CD4-positive, alpha-beta T cell treated with Interleukin-15 for 1 hour (primary cell): ENCODE measurements around the gene SORCS3.

Source experiments
- DNase-seq: peaks from one replicate; pipeline ENCODE4 v3.0.0-alpha.2; 2020

The SORCS3 gene

DNA sequence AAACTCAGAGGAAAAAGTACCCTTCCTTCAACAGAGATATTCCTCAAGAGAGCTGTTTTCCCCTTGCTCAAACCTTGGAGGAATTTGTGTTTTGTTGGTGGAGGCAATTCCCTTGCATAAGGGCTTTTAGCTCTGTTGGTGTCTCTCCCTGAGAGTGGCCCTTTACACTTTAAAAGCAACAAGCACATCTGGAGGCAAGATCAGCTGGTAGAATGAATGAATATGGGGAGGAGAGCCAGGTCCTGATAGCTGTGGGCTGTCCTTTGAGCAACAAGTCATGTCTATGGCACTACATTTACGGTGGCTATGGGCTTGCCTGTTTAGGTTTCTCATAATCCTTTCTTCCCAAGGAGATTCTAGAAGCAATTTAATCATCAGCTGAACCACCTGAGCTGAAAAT is 384.0 kb downstream of the SORCS3 start:
- no peak for DNase-seq

DNA sequence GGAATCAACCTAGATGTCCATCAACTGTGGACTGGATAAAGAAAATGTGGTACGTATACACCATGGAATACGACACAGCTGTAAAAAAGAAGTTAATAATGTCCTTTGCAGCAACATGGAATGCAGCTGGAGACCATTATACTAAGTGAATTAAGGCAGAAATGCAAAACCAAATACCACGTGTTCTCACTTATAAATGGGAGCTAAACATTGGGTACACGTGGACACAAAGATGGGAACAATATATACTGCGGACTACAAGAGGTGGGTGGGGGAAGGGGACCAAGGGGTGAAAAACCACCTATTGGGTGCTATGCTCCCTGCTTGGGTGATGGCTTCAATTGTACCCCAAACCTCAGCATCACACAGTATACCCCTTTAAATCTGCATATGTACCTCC is 385.5 kb downstream of the SORCS3 start:
- DNase-seq, result no peak

- DNase-seq, result no peak
Measured at GRCh38 chr10:105029286-105029685, 388.2 kb downstream of the SORCS3 start.

DNA sequence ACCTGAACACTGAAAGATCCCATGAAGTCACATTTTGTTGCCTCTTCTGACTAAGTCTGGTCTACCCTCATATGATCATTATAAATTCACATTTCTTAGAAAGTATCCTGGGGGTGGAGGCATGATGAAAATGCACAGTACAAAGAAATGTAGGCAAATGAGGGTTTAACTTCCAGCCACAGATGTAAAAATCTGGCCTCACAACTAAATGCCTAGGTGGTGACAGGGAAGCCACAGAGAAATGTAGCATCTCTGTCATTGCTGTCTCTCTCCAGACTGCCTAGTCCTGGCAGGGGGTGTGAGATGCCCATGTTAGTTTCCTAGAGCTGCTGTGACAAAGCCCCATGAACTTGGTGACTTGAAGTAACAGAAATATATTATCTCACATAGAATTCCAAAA is 395.9 kb downstream of the SORCS3 start:
- no peak for DNase-seq

DNA sequence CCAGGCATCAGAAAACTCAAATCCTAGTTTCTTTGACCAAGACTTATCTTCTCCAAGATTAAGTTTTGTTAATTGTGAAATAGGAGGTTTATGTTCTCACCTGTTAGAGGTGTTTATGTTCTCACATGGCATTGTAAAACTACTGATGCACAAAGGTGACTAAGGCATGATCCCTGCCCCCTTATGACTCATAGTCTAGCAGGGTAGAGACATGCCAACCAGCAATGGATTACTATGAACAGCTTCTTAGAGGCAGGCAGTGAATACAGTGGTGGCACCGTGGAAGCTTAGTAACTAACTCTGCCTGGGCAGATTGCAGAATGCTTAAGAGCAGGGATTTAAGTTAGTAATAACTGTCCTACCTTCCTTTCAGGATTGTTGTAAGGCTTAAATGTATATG is 400.9 kb downstream of the SORCS3 start:
- DNase-seq, result no peak

- DNase-seq, result no peak
Measured at GRCh38 chr10:105042906-105043552, 401.9 kb downstream of the SORCS3 start.

DNA sequence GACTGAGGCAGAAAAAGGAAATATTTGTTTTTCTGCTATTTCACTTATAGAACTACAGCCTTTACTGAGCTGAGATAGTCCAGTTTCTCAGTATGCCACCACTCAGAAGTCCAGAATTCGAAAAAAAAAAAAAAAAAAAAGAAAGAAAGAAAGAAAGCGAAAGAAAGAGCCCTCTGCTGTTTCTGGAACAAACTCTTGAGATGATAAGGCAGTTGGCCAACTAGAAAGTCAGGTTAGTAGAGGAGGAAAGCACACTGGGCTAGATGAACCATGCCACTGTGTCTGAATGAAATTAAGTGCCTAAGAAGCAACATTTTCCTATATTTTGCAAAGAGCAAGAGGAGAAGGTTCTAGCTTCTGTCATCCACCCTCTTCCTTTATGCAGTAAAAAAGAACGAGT is 403.8 kb downstream of the SORCS3 start:
- DNase-seq, result no peak

- DNase-seq, result no peak
Measured at GRCh38 chr10:105056413-105056812, 415.3 kb downstream of the SORCS3 start.

GRCh38 chr10:105062951-105063350 is 421.9 kb downstream of the SORCS3 start:
- no peak for DNase-seq

DNA sequence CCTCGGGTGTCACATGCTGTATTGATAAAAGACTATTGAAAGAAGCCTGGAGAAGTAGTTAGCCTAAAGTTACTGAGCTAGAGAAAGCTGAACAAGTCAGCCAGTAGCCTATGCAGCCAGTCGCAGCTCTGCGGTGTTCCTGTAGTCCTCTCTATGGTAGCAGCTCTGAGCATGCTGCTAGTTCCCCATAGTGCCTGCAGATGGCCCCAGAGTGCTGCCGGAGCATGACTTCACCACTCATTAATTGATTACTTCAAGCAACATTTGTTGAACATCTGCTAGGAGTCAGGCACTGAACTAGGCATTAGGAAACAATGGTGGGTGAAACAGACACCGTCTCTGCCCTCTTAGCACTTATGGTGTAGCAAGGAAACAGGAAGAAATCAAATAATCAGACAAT is 422.7 kb downstream of the SORCS3 start:
- DNase-seq, result no peak

DNA sequence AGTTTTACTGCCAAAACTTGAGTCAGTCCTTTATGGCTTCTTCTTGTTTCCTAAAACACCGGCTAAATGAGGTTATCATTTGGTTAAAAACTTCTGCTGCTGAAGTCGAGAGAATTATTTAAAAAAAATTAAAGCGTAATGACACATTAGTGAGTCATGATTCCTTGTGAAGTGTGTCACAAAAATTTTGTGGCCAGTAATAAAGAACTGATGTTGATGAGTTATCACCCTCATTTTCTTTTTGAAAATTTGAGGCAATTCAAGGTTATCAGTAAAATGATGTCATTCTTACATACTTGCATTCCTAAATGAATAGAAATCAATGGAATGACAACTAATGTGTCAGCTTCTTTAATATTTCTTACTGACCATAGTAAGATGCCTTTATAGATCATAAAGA is 427.4 kb downstream of the SORCS3 start:
- DNase-seq, result no peak

GRCh38 chr10:105070249-105070648 is 429.2 kb downstream of the SORCS3 start:
- DNase-seq, result no peak

DNA sequence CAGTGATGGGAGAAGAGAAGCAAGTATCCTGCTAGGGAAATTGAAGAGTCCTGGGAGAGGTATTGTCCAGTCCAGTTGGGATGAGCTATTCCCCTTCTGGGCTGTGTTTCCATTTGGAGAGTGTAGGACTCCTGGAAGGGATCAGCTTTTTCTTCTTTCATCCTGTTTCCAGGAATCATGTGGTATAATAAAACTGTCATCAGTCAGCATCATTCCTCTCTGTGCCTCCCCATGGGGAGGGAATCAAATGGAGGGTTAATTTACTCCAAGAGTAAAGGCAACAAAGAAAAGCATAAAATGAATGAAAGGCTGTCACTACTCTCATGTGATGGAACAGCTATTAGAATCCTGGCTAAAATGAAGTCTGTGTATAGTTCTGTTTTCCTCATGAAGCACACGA is 429.9 kb downstream of the SORCS3 start:
- DNase-seq, result no peak

DNA sequence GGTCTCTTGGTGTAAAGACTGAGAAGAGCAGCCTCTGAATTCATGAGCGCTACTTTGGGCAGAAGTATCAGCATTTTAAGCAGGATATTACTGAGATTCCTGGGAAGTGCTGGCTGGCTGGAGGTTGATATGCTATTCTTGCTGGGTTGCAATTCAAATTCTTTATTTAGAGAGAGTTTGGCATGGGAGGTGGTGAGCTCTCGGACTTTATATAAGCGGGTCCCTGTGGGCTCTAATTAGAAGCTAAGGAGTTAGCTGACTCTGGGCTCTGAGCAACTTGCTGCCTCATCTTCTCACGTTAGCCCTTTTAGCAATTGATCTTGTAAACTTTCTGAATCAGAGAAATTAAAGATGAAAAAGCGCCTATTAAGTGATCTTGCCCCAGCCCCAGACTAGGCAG is 430.9 kb downstream of the SORCS3 start:
- no peak for DNase-seq

DNA sequence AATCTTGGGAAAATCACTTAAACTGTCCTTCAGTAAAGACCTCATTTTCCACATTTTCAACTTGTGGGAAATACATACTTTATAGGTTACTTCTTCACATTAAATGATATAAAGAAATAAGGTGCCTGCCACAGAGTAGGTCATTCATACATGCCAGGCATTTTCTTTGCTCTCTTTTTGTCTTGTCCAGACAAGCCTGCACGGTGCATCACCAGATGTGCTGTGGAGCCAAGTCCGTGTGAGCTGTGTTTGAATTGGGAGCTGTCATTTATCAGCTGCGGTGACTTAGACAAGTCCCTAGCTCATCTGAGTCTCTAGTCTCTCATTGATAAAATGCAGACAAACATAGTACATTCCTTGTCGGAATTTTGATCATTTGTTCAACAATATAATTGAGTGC is 432.9 kb downstream of the SORCS3 start:
- DNase-seq, result no peak

- DNase-seq, result no peak
Measured at GRCh38 chr10:105075031-105075430, 433.9 kb downstream of the SORCS3 start.

DNA sequence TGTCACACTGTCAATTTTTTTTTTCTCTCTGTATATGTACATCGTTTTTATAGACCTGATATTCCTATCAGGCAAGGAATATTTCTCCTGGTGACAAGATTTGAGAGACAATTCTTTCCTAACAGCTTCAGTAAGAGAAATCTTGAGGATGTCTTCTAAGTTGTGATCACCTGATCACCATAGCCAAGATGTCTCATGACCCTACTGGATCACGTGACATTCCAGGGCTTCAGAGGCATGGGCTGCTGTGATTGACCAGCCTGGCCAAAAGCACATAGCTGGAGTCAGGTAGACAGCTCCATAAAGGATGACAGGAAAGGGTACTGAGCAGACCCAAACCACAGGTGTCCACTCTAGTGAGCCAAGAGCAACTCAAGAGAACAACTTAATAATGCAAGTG is 444.9 kb downstream of the SORCS3 start:
- no peak for DNase-seq

DNA sequence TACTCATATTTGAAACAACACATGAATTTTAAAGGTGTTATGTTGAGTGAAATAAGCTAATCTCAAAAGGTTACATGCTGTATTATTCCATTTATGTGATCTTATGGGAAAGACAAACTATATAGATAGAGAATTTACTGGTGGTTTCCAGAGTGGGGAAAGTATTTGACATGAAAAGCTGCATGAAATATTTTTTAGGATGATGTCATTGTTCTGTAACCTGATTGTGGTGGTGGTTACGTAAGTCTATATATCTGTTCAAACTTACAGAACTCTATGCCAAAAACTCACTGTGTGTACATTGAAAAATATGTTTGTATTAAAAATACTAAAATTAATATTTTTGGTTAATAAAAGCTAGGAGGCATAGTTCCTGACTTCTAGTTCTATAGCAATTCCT is 453.0 kb downstream of the SORCS3 start:
- no peak for DNase-seq

DNA sequence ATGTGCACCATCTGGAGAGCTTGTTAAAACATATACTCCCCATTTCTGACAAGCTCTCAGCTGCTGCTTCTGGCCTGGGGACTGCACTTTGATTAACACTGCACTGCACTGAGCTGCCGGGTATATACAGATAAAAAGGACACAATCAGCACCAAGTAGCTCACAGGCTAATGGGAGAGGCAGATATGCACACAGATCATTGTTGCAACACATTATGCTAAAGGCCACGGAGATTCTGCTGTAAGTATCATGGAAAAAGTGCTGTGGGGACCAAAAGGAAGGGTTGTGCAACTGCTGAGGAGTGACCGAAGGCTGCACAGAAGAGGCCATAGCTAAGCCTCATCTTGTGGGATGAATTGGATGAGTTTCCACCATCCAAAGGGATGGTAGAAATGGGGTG is 455.2 kb downstream of the SORCS3 start:
- DNase-seq, result no peak

DNA sequence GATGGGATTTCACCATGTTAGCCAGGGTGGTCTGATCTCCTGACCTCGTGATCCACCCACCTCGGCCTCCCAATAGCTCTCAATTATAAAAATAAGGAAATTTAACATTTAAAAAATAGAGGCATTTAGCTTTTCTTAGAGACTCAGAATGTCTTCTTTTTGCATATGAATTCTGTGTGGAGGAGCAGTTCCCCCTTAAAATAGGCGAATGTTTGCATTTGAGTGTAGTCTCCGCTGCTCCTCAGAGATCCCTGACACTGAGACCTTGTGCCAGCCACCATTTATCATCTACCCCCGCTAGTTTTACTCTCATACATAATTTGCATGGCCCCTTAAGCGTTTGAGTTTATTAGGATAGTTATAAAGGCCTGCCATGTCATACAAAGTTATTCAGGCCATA is 461.9 kb downstream of the SORCS3 start:
- DNase-seq, result no peak

- DNase-seq, result no peak
Measured at GRCh38 chr10:105104297-105104696, 463.2 kb downstream of the SORCS3 start.

GRCh38 chr10:105109164-105109563 is 468.1 kb downstream of the SORCS3 start:
- no peak for DNase-seq

DNA sequence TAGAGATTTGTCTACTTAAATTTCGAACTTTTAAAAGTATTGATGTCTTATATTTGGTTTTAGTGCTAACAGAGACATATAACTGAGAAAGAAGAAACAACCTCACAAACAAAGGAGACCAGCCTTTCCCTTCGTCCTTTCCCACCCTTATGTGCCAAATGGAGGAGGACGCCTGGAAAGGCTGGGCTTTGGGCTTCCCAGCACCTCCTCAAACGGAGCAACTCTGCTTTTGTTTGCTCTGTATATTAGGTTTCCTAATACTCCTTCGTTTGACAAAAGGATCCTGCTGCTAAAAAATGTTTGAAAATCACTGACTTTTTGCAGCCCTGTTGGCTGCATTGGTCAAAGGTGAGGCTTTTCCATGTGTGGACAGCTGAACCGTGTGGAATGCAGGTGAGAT is 471.8 kb downstream of the SORCS3 start:
- DNase-seq, result no peak

DNA sequence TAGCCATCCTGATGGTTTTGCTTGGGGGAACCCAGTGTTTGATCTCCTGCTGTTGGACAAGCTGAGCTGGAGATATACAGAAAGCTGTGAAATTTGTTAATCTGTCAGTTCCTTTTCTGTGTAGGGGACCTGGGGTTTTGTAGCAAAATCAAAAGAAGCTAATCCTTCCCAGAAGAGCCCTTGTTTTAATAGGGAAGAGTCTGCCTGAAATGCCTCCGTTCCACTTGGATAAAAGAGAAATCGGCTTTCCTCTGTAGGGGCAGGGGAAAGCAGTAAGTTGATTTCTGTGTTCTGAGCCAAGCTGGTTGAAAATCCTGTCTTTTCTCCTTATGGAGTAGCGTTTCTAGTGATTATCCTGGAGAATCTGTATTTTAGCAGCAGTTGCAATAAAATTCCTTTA is 472.6 kb downstream of the SORCS3 start:
- DNase-seq, result no peak

- no peak for DNase-seq
Measured at GRCh38 chr10:105121743-105122142, 480.7 kb downstream of the SORCS3 start.

DNA sequence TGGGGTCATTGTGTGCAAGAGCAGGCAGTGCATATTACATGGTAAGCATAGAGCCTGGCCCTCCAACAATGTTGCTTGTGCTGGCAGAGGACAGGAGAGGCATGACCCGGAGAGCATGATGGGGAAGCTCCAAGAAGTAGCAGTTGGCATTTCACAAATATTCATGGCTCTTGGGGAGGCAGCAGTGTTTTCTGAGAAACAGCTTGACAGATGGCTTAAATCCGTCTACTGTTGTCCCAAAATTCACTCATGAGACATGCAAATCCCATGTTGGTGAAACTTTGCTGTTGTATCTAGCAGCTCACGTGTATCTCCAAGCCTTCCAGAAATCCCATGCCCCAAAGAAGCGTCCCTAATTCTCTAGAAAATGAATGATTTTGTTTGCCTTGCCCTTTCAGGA is 487.0 kb downstream of the SORCS3 start:
- no peak for DNase-seq
